ENCODE measurements around the gene ADAM19.
A peak's percentile ranks its signal among the peaks of the same experiment; 100 is the strongest.
"Not testable (repeated sequence)": the region's sequence is repeated elsewhere in the genome, so short reads cannot be mapped to it uniquely, and the experiment has no call there.

The ADAM19 gene

GRCh38 chr5:157491471-157491995 is 84.0 kb downstream of the ADAM19 start:
- Histone ChIP-seq H3K4me3 (no peak overlapping the region), H3K4me2 (no peak overlapping the region), H3K9me3 (replicated peaks in 1 of 11) (peaks cover 0 to 9% (median 0%) of the 10 kb centered on the region in 11 experiments; a peak in 2 of 22 replicates), H3K27ac (no peak overlapping the region), H4K20me1 (no peaks in the 10 kb centered on the region; a peak in 1 of 22 replicates), H3K9ac (no peak overlapping the region), H3K4me1 (peaks cover 14 to 37% (median 23%) of the 10 kb centered on the region in 10 experiments), H3K27me3 (no peaks in the 10 kb centered on the region), H3K36me3 (peaks cover 0 to 75% (median 20%) of the 10 kb centered on the region in 11 experiments; a peak in 15 of 22 replicates)
- TF ChIP-seq Cebpa-rat (IDR thresholded peaks at IDR 0.05): no peak

- peaks cover 0 to 5% (median 0%) of the 10 kb centered on the region in 11 experiments; a peak in 1 of 22 replicates for H4K20me1 ChIP-seq
- H3K4me1 ChIP-seq: peaks cover 30 to 45% (median 40%) of the 10 kb centered on the region in 10 experiments
- no peaks in the 10 kb centered on the region for H3K27me3 ChIP-seq
- peak overlapping the region in 1 of 11 experiments; percentile 10; a peak in 1 of 22 replicates for H3K27ac ChIP-seq
- H3K36me3 ChIP-seq: peaks cover 0 to 55% (median 15%) of the 10 kb centered on the region in 11 experiments; a peak in 14 of 22 replicates
- peaks cover 0 to 9% (median 0%) of the 10 kb centered on the region in 11 experiments; a peak in 1 of 22 replicates for H3K9me3 ChIP-seq (replicated peaks in 1 of 11)
- peak overlapping the region in 10 of 11 experiments; percentile 19 to 87 (median 66); a peak in 18 of 22 replicates for H3K4me2 ChIP-seq
- H3K9ac ChIP-seq: peak overlapping the region in 2 of 11 experiments; percentile 1 to 5; a peak in 1 of 22 replicates
- TF ChIP-seq Cebpa-rat (IDR thresholded peaks at IDR 0.05): no peak
- peak overlapping the region in 1 of 10 experiments; percentile 25; a peak in 1 of 20 replicates for H3K4me3 ChIP-seq
These were observed 88.2 kb downstream of the ADAM19 start for GRCh38 chr5:157487358-157487757.

GRCh38 chr5:157486861-157487260 is 88.7 kb downstream of the ADAM19 start:
- peak overlapping the region in 2 of 11 experiments; percentile 1 to 5; a peak in 2 of 22 replicates for H3K9ac ChIP-seq
- TF ChIP-seq Cebpa-rat (IDR thresholded peaks at IDR 0.05): no peak
- H3K36me3 ChIP-seq: peaks cover 0 to 51% (median 16%) of the 10 kb centered on the region in 11 experiments; a peak in 14 of 22 replicates
- no peak overlapping the region for H3K4me3 ChIP-seq
- peaks cover 30 to 45% (median 40%) of the 10 kb centered on the region in 10 experiments for H3K4me1 ChIP-seq
- H4K20me1 ChIP-seq: peaks cover 0 to 5% (median 0%) of the 10 kb centered on the region in 11 experiments; a peak in 1 of 22 replicates
- peaks cover 0 to 9% (median 0%) of the 10 kb centered on the region in 11 experiments; a peak in 1 of 22 replicates for H3K9me3 ChIP-seq (replicated peaks in 1 of 11)
- H3K27me3 ChIP-seq: no peaks in the 10 kb centered on the region
- H3K4me2 ChIP-seq: peak overlapping the region in 10 of 11 experiments; percentile 19 to 87 (median 66); a peak in 17 of 22 replicates
- H3K27ac ChIP-seq: peak overlapping the region in 2 of 11 experiments; percentile 10 to 32; a peak in 2 of 22 replicates

GRCh38 chr5:157486221-157486681 is 89.3 kb downstream of the ADAM19 start:
- peak overlapping the region in 2 of 11 experiments; percentile 1 to 15; a peak in 2 of 22 replicates for H3K9ac ChIP-seq

GRCh38 chr5:157485811-157486210 is 89.8 kb downstream of the ADAM19 start:
- Histone ChIP-seq H3K9me3 (replicated peaks in 1 of 11) (peaks cover 0 to 9% (median 0%) of the 10 kb centered on the region in 11 experiments; a peak in 1 of 22 replicates), H3K9ac (peak overlapping the region in 1 of 11 experiments; percentile 15; a peak in 1 of 22 replicates), H3K4me1 (peaks cover 30 to 45% (median 40%) of the 10 kb centered on the region in 10 experiments), H3K27ac (peak overlapping the region in 1 of 11 experiments; percentile 10; a peak in 2 of 22 replicates), H3K4me2 (peak overlapping the region; percentile 45 to 87 (median 66); a peak in 19 of 22 replicates), H4K20me1 (peaks cover 0 to 5% (median 0%) of the 10 kb centered on the region in 11 experiments; a peak in 1 of 22 replicates), H3K27me3 (no peaks in the 10 kb centered on the region), H3K4me3 (no peak overlapping the region), H3K36me3 (peaks cover 0 to 53% (median 18%) of the 10 kb centered on the region in 11 experiments; a peak in 13 of 22 replicates)
- TF ChIP-seq Cebpa-rat (IDR thresholded peaks at IDR 0.05): no peak

More at GRCh38 chr5:157486221-157486681, 89.3 kb downstream of the ADAM19 start:
- no peak for TF ChIP-seq Cebpa-rat (IDR thresholded peaks at IDR 0.05)
- H3K4me3 ChIP-seq: no peak overlapping the region
- peaks cover 0 to 9% (median 0%) of the 10 kb centered on the region in 11 experiments; a peak in 1 of 22 replicates for H3K9me3 ChIP-seq (replicated peaks in 1 of 11)
- H3K36me3 ChIP-seq: peaks cover 0 to 51% (median 16%) of the 10 kb centered on the region in 11 experiments; a peak in 14 of 22 replicates
- no peaks in the 10 kb centered on the region for H3K27me3 ChIP-seq
- H4K20me1 ChIP-seq: peaks cover 0 to 5% (median 0%) of the 10 kb centered on the region in 11 experiments; a peak in 1 of 22 replicates
- H3K4me2 ChIP-seq: peak overlapping the region in 10 of 11 experiments; percentile 45 to 87 (median 66); a peak in 19 of 22 replicates
- peak overlapping the region in 2 of 11 experiments; percentile 10 to 32; a peak in 2 of 22 replicates for H3K27ac ChIP-seq
- peaks cover 30 to 45% (median 40%) of the 10 kb centered on the region in 10 experiments for H3K4me1 ChIP-seq

- no peak for TF ChIP-seq Cebpa-rat (IDR thresholded peaks at IDR 0.05)
- peak overlapping the region; percentile 45 to 87 (median 66) for H3K4me2 ChIP-seq
- peaks cover 30 to 45% (median 40%) of the 10 kb centered on the region in 10 experiments for H3K4me1 ChIP-seq
- peaks cover 0 to 57% (median 18%) of the 10 kb centered on the region in 11 experiments; a peak in 13 of 22 replicates for H3K36me3 ChIP-seq
- no peak overlapping the region for H3K4me3 ChIP-seq
- peak overlapping the region in 1 of 11 experiments; percentile 10; a peak in 2 of 22 replicates for H3K27ac ChIP-seq
- H4K20me1 ChIP-seq: peaks cover 0 to 5% (median 0%) of the 10 kb centered on the region in 11 experiments; a peak in 1 of 22 replicates
- H3K27me3 ChIP-seq: no peaks in the 10 kb centered on the region
- no peak overlapping the region for H3K9ac ChIP-seq
- H3K9me3 ChIP-seq (replicated peaks in 1 of 11): peaks cover 0 to 9% (median 0%) of the 10 kb centered on the region in 11 experiments; a peak in 1 of 22 replicates
These were observed 90.2 kb downstream of the ADAM19 start for GRCh38 chr5:157485340-157485739.

GRCh38 chr5:157484768-157485167 is 90.8 kb downstream of the ADAM19 start:
- Histone ChIP-seq H3K36me3 (peaks cover 0 to 51% (median 18%) of the 10 kb centered on the region in 11 experiments; a peak in 13 of 22 replicates), H3K4me2 (peak overlapping the region; percentile 45 to 87 (median 66))

GRCh38 chr5:157482702-157483101 is 92.9 kb downstream of the ADAM19 start:
- peaks cover 30 to 47% (median 40%) of the 10 kb centered on the region in 10 experiments for H3K4me1 ChIP-seq
- H4K20me1 ChIP-seq, H3K9ac ChIP-seq: not testable (repeated sequence)

More at GRCh38 chr5:157484768-157485167, 90.8 kb downstream of the ADAM19 start:
- H3K4me3 ChIP-seq: no peak overlapping the region
- H4K20me1 ChIP-seq: peaks cover 0 to 5% (median 0%) of the 10 kb centered on the region in 11 experiments; a peak in 1 of 22 replicates
- H3K27me3 ChIP-seq: no peaks in the 10 kb centered on the region
- H3K4me1 ChIP-seq: peaks cover 30 to 45% (median 40%) of the 10 kb centered on the region in 10 experiments
- H3K9ac ChIP-seq: no peak overlapping the region
- 0 out of 22 replicates have a peak, but pooled peaks of 1 of the 11 experiments have one; percentile 7 for TF ChIP-seq Cebpa-rat (IDR thresholded peaks at IDR 0.05)
- H3K27ac ChIP-seq: peak overlapping the region in 3 of 11 experiments; percentile 0 to 17 (median 10); a peak in 2 of 22 replicates
- peaks cover 0 to 9% (median 0%) of the 10 kb centered on the region in 11 experiments; a peak in 1 of 22 replicates for H3K9me3 ChIP-seq (replicated peaks in 1 of 11)

More at GRCh38 chr5:157482702-157483101, 92.9 kb downstream of the ADAM19 start:
- H3K36me3 ChIP-seq: peaks cover 0 to 32% (median 11%) of the 10 kb centered on the region in 11 experiments; a peak in 11 of 22 replicates
- not testable (repeated sequence) for H3K27ac ChIP-seq; H3K9me3 ChIP-seq (replicated peaks in 1 of 11); H3K27me3 ChIP-seq; H3K4me3 ChIP-seq; H3K4me2 ChIP-seq
